Stomach (tissue), 9 donors: ENCODE data around the gene DCST2. TPM values are rescaled to one million over a fixed set of nuclear protein-coding genes. Genes with fewer than 3 reads are reported as not detected.

Experiments used
- DNase-seq, 2 donors: peaks; one replicate each; pipeline versions ENCODE4 v3.0.0 to v3.0.0-alpha.2; 2013 to 2019
- H3K27ac ChIP-seq, 5 donors: fragments of 200-600 bp in 4 of 5; sonication (generic) in 4 of 5; one replicate each; pipeline ENCODE4 v1.5.1; 2013 to 2019; ENCODE audit warnings: mild to moderate bottlenecking in 1 of 5, moderate library complexity in 1 of 5
- H3K27me3 ChIP-seq, 3 donors: fragments of 200-600 bp; sonication (generic); one replicate each; pipeline ENCODE4 v1.5.1; 2017 to 2019; ENCODE audit warnings: mixed run types in 1 of 3
- H3K36me3 ChIP-seq, 4 donors: fragments of 200-600 bp; sonication (generic); 1 replicate in 3 of 4; 2 replicates in 1 of 4; pipeline ENCODE4 v1.5.1; 2016 to 2019
- H3K4me1 ChIP-seq, 4 donors: fragments of 200-600 bp; sonication (generic); one replicate each; pipeline ENCODE4 v1.5.1; 2016 to 2019
- H3K4me3 ChIP-seq, 4 donors: fragments of 200-600 bp; sonication (generic) in 3 of 4; one replicate each; pipeline ENCODE4 v1.5.1; 2016 to 2019; ENCODE audit warnings: mild to moderate bottlenecking in 1 of 4
- H3K9me3 ChIP-seq, 4 donors: fragments of 200-600 bp; sonication (generic); one replicate each; pipeline ENCODE4 v1.5.1; 2016 to 2019
- CTCF ChIP-seq, 7 experiments: fragments of 450-650 bp in 4 of 7; fragments of 200-600 bp in 3 of 7; sonication (generic) in 3 of 7; IDR thresholded peaks; one replicate each; pipeline ENCODE4 v1.5.1; 2016 to 2019; ENCODE audit warnings: antibody characterized with exemption in 7 of 7, control low read depth in 2 of 7, mild to moderate bottlenecking in 1 of 7
- EP300 ChIP-seq: sonication (generic); formaldehyde crosslinking; IDR thresholded peaks from one replicate; pipeline ENCODE4 v1.6.1; 2017; ENCODE audit warnings: antibody characterized with exemption
- POLR2A ChIP-seq, 4 donors: fragments of 450-650 bp; IDR thresholded peaks; one replicate each; pipeline ENCODE4 v1.6.1; 2016; ENCODE audit warnings: antibody characterized with exemption in 4 of 4, control low read depth in 2 of 4, mild to moderate bottlenecking in 1 of 4, moderate library complexity in 1 of 4
- POLR2AphosphoS5 ChIP-seq, 3 donors: sonication (generic); formaldehyde crosslinking; IDR thresholded peaks; one replicate each; pipeline ENCODE4 v1.6.1; 2016; ENCODE audit warnings: antibody characterized with exemption in 3 of 3
- WGBS, 5 donors: extraction: QIAGEN DNeasy Blood & Tissue Kit in 3 of 5; methylation state at CpG; one replicate each; pipeline versions ENCODE4 v1.1.5 to v1.1.7; 2013 to 2018; 5-methylcytosine and 5-hydroxymethylcytosine counted together
- intact Hi-C: fragments of 100-400 bp; cut with DNase I; formaldehyde crosslinking; loops from one replicate; pipeline ENCODE4 v1.15.1; 2023; ENCODE audit warnings: low total_unique reads
- polyA plus RNA-seq, 3 donors: library from polyadenylated mRNA; stranded (reverse); fragments of 200-250 nt; gene quantifications; one replicate each; pipeline ENCODE4 v1.2.3, GENCODE V29; 2013
- total RNA-seq, 5 donors: library from RNA; depleted of rRNA; stranded (reverse); fragments of >200 nt; gene quantifications; one replicate each; pipeline versions ENCODE4 v1.1.0 to v1.2.3, GENCODE V29; 2014 to 2016
- donor health status: healthy with polysubstance abuse.
- donor health status: Bipolar disorder and iron deficiency.
- donor health status: healthy.

Gene DCST2
- total and polyA plus RNA-seq, 8 donors: 1.6 to 158 (median 6.4) TPM; not detected in 4

GRCh38 chr1:155062702-155063411 lies 29.3 kb upstream of the DCST2 start:
- peak overlapping the region; percentile 73 to 91 (median 78) for H3K4me3 ChIP-seq

GRCh38 chr1:155062151-155062686 lies 28.6 kb upstream of the DCST2 start:
- intact Hi-C loops: no loop called here
- peaks cover 20 to 42% (median 40%) of the 10 kb centered on the region in 4 donors for H3K4me1 ChIP-seq
- H3K27ac ChIP-seq: peak overlapping the region in 1 of 5 donors; percentile 89
- H3K4me3 ChIP-seq: peak overlapping the region in 2 of 4 donors; percentile 79 to 91
- no peaks in the 10 kb centered on the region for H3K9me3 ChIP-seq
- no peak for TF ChIP-seq POLR2A (IDR thresholded peaks at IDR 0.05)
- TF ChIP-seq POLR2AphosphoS5 (IDR thresholded peaks at IDR 0.05): no peak
- TF ChIP-seq CTCF (IDR thresholded peaks at IDR 0.05): no peak
- no peak for TF ChIP-seq EP300
- peaks cover 27 to 56% (median 42%) of the 10 kb centered on the region in 4 donors for H3K36me3 ChIP-seq
- 22 to 40% (median 31%) methylated on average over 5 to 29 of the region's 29 CpGs for WGBS, 5 donors
- peak in 1 of 2 donors; percentile 52 for DNase-seq
- H3K27me3 ChIP-seq: peaks cover 0 to 4% (median 0%) of the 10 kb centered on the region in 3 donors

More at GRCh38 chr1:155062702-155063411, 29.3 kb upstream of the DCST2 start:
- H3K4me1 ChIP-seq: peaks cover 20 to 42% (median 40%) of the 10 kb centered on the region in 4 donors
- H3K27ac ChIP-seq: peak overlapping the region; percentile 6 to 91 (median 88)
- H3K27me3 ChIP-seq: peaks cover 0 to 4% (median 0%) of the 10 kb centered on the region in 3 donors
- WGBS, 5 donors: 2 to 10% (median 9%) methylated on average over 38 to 46 of the region's 46 CpGs
- intact Hi-C loops: no loop called here
- TF ChIP-seq CTCF (IDR thresholded peaks at IDR 0.05) (peak in 5 of 7 experiments; percentile 63 to 86 (median 74)), EP300 (no peak), POLR2A (IDR thresholded peaks at IDR 0.05) (no peak)
- no peaks in the 10 kb centered on the region for H3K9me3 ChIP-seq
- DNase-seq: peak; percentile 69 to 88
- H3K36me3 ChIP-seq: peaks cover 22 to 50% (median 42%) of the 10 kb centered on the region in 4 donors

GRCh38 chr1:155061381-155062150 lies 28.0 kb upstream of the DCST2 start:
- H3K36me3 ChIP-seq: peaks cover 27 to 57% (median 45%) of the 10 kb centered on the region in 4 donors
- no peak overlapping the region for H3K27ac ChIP-seq
- peak overlapping the region in 2 of 4 donors; percentile 79 to 91 for H3K4me3 ChIP-seq
- H3K4me1 ChIP-seq: peaks cover 20 to 42% (median 40%) of the 10 kb centered on the region in 4 donors
- TF ChIP-seq CTCF (IDR thresholded peaks at IDR 0.05) (peak in 5 of 7 experiments; percentile 98 to 100 (median 99)), EP300 (no peak), POLR2A (IDR thresholded peaks at IDR 0.05) (no peak), POLR2AphosphoS5 (IDR thresholded peaks at IDR 0.05) (peak in 1 of 3 donors; percentile 64)
- peaks cover 0 to 4% (median 0%) of the 10 kb centered on the region in 3 donors for H3K27me3 ChIP-seq
- intact Hi-C loops: no loop called here
- WGBS, 5 donors: 27 to 39% (median 35%) methylated on average over 17 to 21 of the region's 21 CpGs
- H3K9me3 ChIP-seq: no peaks in the 10 kb centered on the region
- peak; percentile 91 to 94 for DNase-seq

GRCh38 chr1:155060736-155061135 lies 27.2 kb upstream of the DCST2 start:
- Histone ChIP-seq H3K4me1 (peaks cover 20 to 42% (median 40%) of the 10 kb centered on the region in 4 donors), H3K36me3 (peaks cover 30 to 62% (median 53%) of the 10 kb centered on the region in 4 donors), H3K27me3 (peaks cover 0 to 4% (median 0%) of the 10 kb centered on the region in 3 donors), H3K4me3 (no peak overlapping the region), H3K9me3 (no peaks in the 10 kb centered on the region), H3K27ac (no peak overlapping the region)
- 69 to 88% (median 79%) methylated on average over 7 to 8 of the region's 8 CpGs; no CpG with 5 or more reads in 1 of the 5 donors for WGBS, 5 donors
- intact Hi-C loops: no loop called here
- TF ChIP-seq EP300 (no peak), CTCF (IDR thresholded peaks at IDR 0.05) (no peak), POLR2A (IDR thresholded peaks at IDR 0.05) (no peak), POLR2AphosphoS5 (IDR thresholded peaks at IDR 0.05) (no peak)
- DNase-seq: no peak
